ENCODE results near the gene JAG1.

GRCh38 chr20:10654630-10655029 lies 19.2 kb downstream of the JAG1 start:
- TF ChIP-seq MAZ (IDR thresholded peaks at IDR 0.05; ENCODE audit: borderline replicate concordance, low read depth, low read length) (no peak), RAD21 (IDR thresholded peaks at IDR 0.05; ENCODE audit: low read length) (no peak), POLR2A (IDR thresholded peaks at IDR 0.05; ENCODE audit: low read depth, low read length) (no peak), CTCF (conservative IDR thresholded peaks at IDR 0.05; ENCODE audit: low read depth, low read length) (no peak), RFX5 (IDR thresholded peaks at IDR 0.05; ENCODE audit: low read depth, low read length) (no peak), FOS (IDR thresholded peaks at IDR 0.05; ENCODE audit: low read depth, low read length) (no peak), ELK1 (IDR thresholded peaks at IDR 0.05; ENCODE audit: borderline replicate concordance, low read depth, low read length) (no peak), SMC3 (IDR thresholded peaks at IDR 0.05; ENCODE audit: low read depth, low read length) (no peak), BHLHE40 (IDR thresholded peaks at IDR 0.05; ENCODE audit: low read depth, low read length) (no peak), NFE2L2 (IDR thresholded peaks at IDR 0.05; ENCODE audit: low read depth, low read length) (no peak), CEBPB (IDR thresholded peaks at IDR 0.05; ENCODE audit: low read depth, low read length) (no peak), RCOR1 (IDR thresholded peaks at IDR 0.05; ENCODE audit: insufficient replicate concordance, low read length) (no peak)
- TF ChIP-seq, protein P1, sequence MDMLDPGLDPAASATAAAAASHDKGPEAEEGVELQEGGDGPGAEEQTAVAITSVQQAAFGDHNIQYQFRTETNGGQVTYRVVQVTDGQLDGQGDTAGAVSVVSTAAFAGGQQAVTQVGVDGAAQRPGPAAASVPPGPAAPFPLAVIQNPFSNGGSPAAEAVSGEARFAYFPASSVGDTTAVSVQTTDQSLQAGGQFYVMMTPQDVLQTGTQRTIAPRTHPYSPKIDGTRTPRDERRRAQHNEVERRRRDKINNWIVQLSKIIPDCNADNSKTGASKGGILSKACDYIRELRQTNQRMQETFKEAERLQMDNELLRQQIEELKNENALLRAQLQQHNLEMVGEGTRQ (IDR thresholded peaks at IDR 0.05; ENCODE audit: low read depth, low read length): no peak

Data from IMR-90 (cell line).